GM12892 (cell line): ENCODE data around the gene KCNQ5.

Source experiments
- POLR2A ChIP-seq: IDR thresholded peaks from 2 replicates; pipeline ENCODE4 v1.6.1; 2011; ENCODE audit warnings: low read depth, low read length, control low read depth
- TAF1 ChIP-seq: IDR thresholded peaks from 2 replicates; pipeline ENCODE4 v1.6.1; 2011; ENCODE audit warnings: low read depth, mild to moderate bottlenecking, control low read depth, low read length, borderline replicate concordance

DNA sequence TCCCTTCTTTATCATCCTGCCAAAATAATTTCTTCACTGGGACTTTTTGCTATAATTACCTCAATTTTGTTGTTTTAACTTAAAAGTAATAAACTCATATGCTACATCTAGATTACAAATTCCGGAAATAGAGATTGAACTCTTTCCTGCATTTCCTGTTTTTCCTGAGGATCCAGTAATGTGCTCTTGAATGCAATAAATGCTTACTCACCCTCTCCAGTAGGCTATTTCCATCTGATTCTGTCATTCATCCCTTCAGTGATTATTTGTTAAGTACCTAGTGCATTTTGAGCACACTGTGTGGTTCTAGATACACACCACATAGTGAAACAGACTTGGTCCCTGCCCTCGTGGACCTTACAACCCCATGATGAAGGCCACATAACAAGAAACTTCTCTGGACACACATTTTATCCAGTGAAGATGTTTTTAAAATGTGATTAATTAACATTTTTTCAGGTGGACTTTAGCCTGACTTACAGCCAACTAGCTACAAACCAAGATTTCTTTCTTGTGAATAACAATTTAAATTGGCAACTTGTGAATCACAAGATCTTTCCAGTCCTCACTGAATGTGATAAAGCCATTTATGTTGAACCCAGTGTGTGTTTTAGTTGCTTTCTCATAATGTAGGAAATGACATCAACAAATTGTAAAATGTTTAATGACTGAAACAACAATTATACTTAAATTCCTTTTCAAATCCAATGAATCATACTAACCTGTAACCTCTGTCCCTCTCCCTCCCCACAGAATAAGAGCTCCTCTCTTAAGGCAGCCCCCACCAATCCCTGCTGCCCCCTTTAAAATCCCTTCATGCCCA lies 331.2 kb downstream of the KCNQ5 start:
- TF ChIP-seq TAF1 (no peak), POLR2A (no peak)
